DND-41 (cell line): ENCODE measurements around the gene ETV4.

Experiments used
- CTCF ChIP-seq: IDR thresholded peaks from 2 replicates; pipeline ENCODE4 v1.5.1; 2012; ENCODE audit warnings: borderline replicate concordance, low read length, moderate library complexity, mild to moderate bottlenecking; ENCODE audit not compliant: poor library complexity, severe bottlenecking; ENCODE audit errors: extremely low read depth
- EZH2 ChIP-seq: IDR thresholded peaks from 3 replicates; pipeline ENCODE4 v1.6.1; 2012; ENCODE audit warnings: borderline replicate concordance, low read depth, mild to moderate bottlenecking, moderate library complexity, low read length, inconsistent platforms; ENCODE audit not compliant: severe bottlenecking

- TF ChIP-seq CTCF = no peak
- no peak for TF ChIP-seq EZH2
These were observed 24.8 kb downstream of the ETV4 start for GRCh38 chr17:43521389-43521788.
